ENCODE data around the gene SIRPB1.

The SIRPB1 gene

GRCh38 chr20:1628621-1629020, 8.8 kb upstream of the SIRPB1 start:
- Histone ChIP-seq H3K27ac (ENCODE audit: insufficient read depth, low read length, poor library complexity, severe bottlenecking) (no peak overlapping the region), H3K4me1 (ENCODE audit: control insufficient read depth, insufficient read depth, low read length, poor library complexity, severe bottlenecking) (peaks cover 7% of the 10 kb centered on the region), H3K36me3 (ENCODE audit: control insufficient read depth, insufficient read depth, low read length) (no peaks in the 10 kb centered on the region), H3K27me3 (replicated peaks; ENCODE audit: control insufficient read depth, insufficient read depth, low read length, poor library complexity, severe bottlenecking) (no peaks in the 10 kb centered on the region), H3K9me3 (ENCODE audit: control insufficient read depth, low read length) (no peaks in the 10 kb centered on the region), H3K4me3 (ENCODE audit: insufficient read depth, low read depth, low read length, poor library complexity, severe bottlenecking) (no peak overlapping the region)
- DNase-seq, result no peak

GRCh38 chr20:1627200-1627550, 7.4 kb upstream of the SIRPB1 start:
- Histone ChIP-seq H3K27me3 (replicated peaks; ENCODE audit: control insufficient read depth, insufficient read depth, low read length, poor library complexity, severe bottlenecking) (no peaks in the 10 kb centered on the region), H3K36me3 (ENCODE audit: control insufficient read depth, insufficient read depth, low read length) (no peaks in the 10 kb centered on the region), H3K4me1 (ENCODE audit: control insufficient read depth, insufficient read depth, low read length, poor library complexity, severe bottlenecking) (peaks cover 11% of the 10 kb centered on the region), H3K27ac (ENCODE audit: insufficient read depth, low read length, poor library complexity, severe bottlenecking) (no peak overlapping the region), H3K4me3 (ENCODE audit: insufficient read depth, low read depth, low read length, poor library complexity, severe bottlenecking) (no peak overlapping the region), H3K9me3 (ENCODE audit: control insufficient read depth, low read length) (no peaks in the 10 kb centered on the region)
- DNase-seq, result no peak

GRCh38 chr20:1626528-1627199, 6.9 kb upstream of the SIRPB1 start:
- no peaks in the 10 kb centered on the region for H3K27me3 ChIP-seq (replicated peaks; ENCODE audit: control insufficient read depth, insufficient read depth, low read length, poor library complexity, severe bottlenecking)
- no peak for DNase-seq
- H3K27ac ChIP-seq (ENCODE audit: insufficient read depth, low read length, poor library complexity, severe bottlenecking), result no peak overlapping the region

GRCh38 chr20:1625083-1625690, 5.4 kb upstream of the SIRPB1 start:
- no peaks in the 10 kb centered on the region for H3K27me3 ChIP-seq (replicated peaks; ENCODE audit: control insufficient read depth, insufficient read depth, low read length, poor library complexity, severe bottlenecking)
- H3K9me3 ChIP-seq (ENCODE audit: control insufficient read depth, low read length), result no peaks in the 10 kb centered on the region
- no peaks in the 10 kb centered on the region for H3K36me3 ChIP-seq (ENCODE audit: control insufficient read depth, insufficient read depth, low read length)
- H3K27ac ChIP-seq (ENCODE audit: insufficient read depth, low read length, poor library complexity, severe bottlenecking), result no peak overlapping the region
- DNase-seq, result no peak
- peaks cover 13% of the 10 kb centered on the region for H3K4me1 ChIP-seq (ENCODE audit: control insufficient read depth, insufficient read depth, low read length, poor library complexity, severe bottlenecking)
- no peak overlapping the region for H3K4me3 ChIP-seq (ENCODE audit: insufficient read depth, low read depth, low read length, poor library complexity, severe bottlenecking)

More at GRCh38 chr20:1626528-1627199, 6.9 kb upstream of the SIRPB1 start:
- H3K9me3 ChIP-seq (ENCODE audit: control insufficient read depth, low read length), result no peaks in the 10 kb centered on the region
- H3K4me3 ChIP-seq (ENCODE audit: insufficient read depth, low read depth, low read length, poor library complexity, severe bottlenecking), result no peak overlapping the region
- peaks cover 9% of the 10 kb centered on the region for H3K4me1 ChIP-seq (ENCODE audit: control insufficient read depth, insufficient read depth, low read length, poor library complexity, severe bottlenecking)
- no peaks in the 10 kb centered on the region for H3K36me3 ChIP-seq (ENCODE audit: control insufficient read depth, insufficient read depth, low read length)

GRCh38 chr20:1623501-1624205, 3.8 kb upstream of the SIRPB1 start:
- H3K27ac ChIP-seq (ENCODE audit: insufficient read depth, low read length, poor library complexity, severe bottlenecking), result no peak overlapping the region
- H3K4me1 ChIP-seq (ENCODE audit: control insufficient read depth, insufficient read depth, low read length, poor library complexity, severe bottlenecking), result peaks cover 20% of the 10 kb centered on the region
- DNase-seq, result no peak

GRCh38 chr20:1622450-1622849, 2.6 kb upstream of the SIRPB1 start:
- Histone ChIP-seq H3K9me3 (ENCODE audit: control insufficient read depth, low read length) (no peaks in the 10 kb centered on the region), H3K4me1 (ENCODE audit: control insufficient read depth, insufficient read depth, low read length, poor library complexity, severe bottlenecking) (peaks cover 20% of the 10 kb centered on the region), H3K27ac (ENCODE audit: insufficient read depth, low read length, poor library complexity, severe bottlenecking) (no peak overlapping the region), H3K27me3 (replicated peaks; ENCODE audit: control insufficient read depth, insufficient read depth, low read length, poor library complexity, severe bottlenecking) (no peaks in the 10 kb centered on the region), H3K4me3 (ENCODE audit: insufficient read depth, low read depth, low read length, poor library complexity, severe bottlenecking) (no peak overlapping the region), H3K36me3 (ENCODE audit: control insufficient read depth, insufficient read depth, low read length) (no peaks in the 10 kb centered on the region)
- DNase-seq, result no peak

More at GRCh38 chr20:1623501-1624205, 3.8 kb upstream of the SIRPB1 start:
- H3K36me3 ChIP-seq (ENCODE audit: control insufficient read depth, insufficient read depth, low read length), result no peaks in the 10 kb centered on the region
- no peak overlapping the region for H3K4me3 ChIP-seq (ENCODE audit: insufficient read depth, low read depth, low read length, poor library complexity, severe bottlenecking)
- no peaks in the 10 kb centered on the region for H3K27me3 ChIP-seq (replicated peaks; ENCODE audit: control insufficient read depth, insufficient read depth, low read length, poor library complexity, severe bottlenecking)
- no peaks in the 10 kb centered on the region for H3K9me3 ChIP-seq (ENCODE audit: control insufficient read depth, low read length)

- H3K27me3 ChIP-seq (replicated peaks; ENCODE audit: control insufficient read depth, insufficient read depth, low read length, poor library complexity, severe bottlenecking), result no peaks in the 10 kb centered on the region
- H3K4me3 ChIP-seq (ENCODE audit: insufficient read depth, low read depth, low read length, poor library complexity, severe bottlenecking), result no peak overlapping the region
- no peak for DNase-seq
- H3K36me3 ChIP-seq (ENCODE audit: control insufficient read depth, insufficient read depth, low read length), result no peaks in the 10 kb centered on the region
- no peak overlapping the region for H3K27ac ChIP-seq (ENCODE audit: insufficient read depth, low read length, poor library complexity, severe bottlenecking)
- H3K9me3 ChIP-seq (ENCODE audit: control insufficient read depth, low read length), result no peaks in the 10 kb centered on the region
- peaks cover 20% of the 10 kb centered on the region for H3K4me1 ChIP-seq (ENCODE audit: control insufficient read depth, insufficient read depth, low read length, poor library complexity, severe bottlenecking)
Observed at GRCh38 chr20:1621316-1621715, 1.5 kb upstream of the SIRPB1 start.

- Histone ChIP-seq H3K9me3 (ENCODE audit: control insufficient read depth, low read length) (no peaks in the 10 kb centered on the region), H3K4me1 (ENCODE audit: control insufficient read depth, insufficient read depth, low read length, poor library complexity, severe bottlenecking) (peaks cover 20% of the 10 kb centered on the region), H3K27me3 (replicated peaks; ENCODE audit: control insufficient read depth, insufficient read depth, low read length, poor library complexity, severe bottlenecking) (no peaks in the 10 kb centered on the region), H3K27ac (ENCODE audit: insufficient read depth, low read length, poor library complexity, severe bottlenecking) (no peak overlapping the region), H3K4me3 (ENCODE audit: insufficient read depth, low read depth, low read length, poor library complexity, severe bottlenecking) (no peak overlapping the region), H3K36me3 (ENCODE audit: control insufficient read depth, insufficient read depth, low read length) (no peaks in the 10 kb centered on the region)
- no peak for DNase-seq
Observed at GRCh38 chr20:1618954-1619540, 762 bp downstream of the SIRPB1 start.

- no peak for DNase-seq
- no peaks in the 10 kb centered on the region for H3K9me3 ChIP-seq (ENCODE audit: control insufficient read depth, low read length)
- H3K27ac ChIP-seq (ENCODE audit: insufficient read depth, low read length, poor library complexity, severe bottlenecking), result no peak overlapping the region
- no peak overlapping the region for H3K4me3 ChIP-seq (ENCODE audit: insufficient read depth, low read depth, low read length, poor library complexity, severe bottlenecking)
- H3K27me3 ChIP-seq (replicated peaks; ENCODE audit: control insufficient read depth, insufficient read depth, low read length, poor library complexity, severe bottlenecking), result no peaks in the 10 kb centered on the region
- H3K4me1 ChIP-seq (ENCODE audit: control insufficient read depth, insufficient read depth, low read length, poor library complexity, severe bottlenecking), result peaks cover 20% of the 10 kb centered on the region
- no peaks in the 10 kb centered on the region for H3K36me3 ChIP-seq (ENCODE audit: control insufficient read depth, insufficient read depth, low read length)
Observed at GRCh38 chr20:1618479-1618878, 1.3 kb downstream of the SIRPB1 start.
